NK-92 treated with Interleukin-12 subunit alpha and Interleukin-12 subunit beta, amount 100 ng/mL, for 24 hours (cell line): Measurements from ENCODE around the gene THAP3.

ENCODE experiments used
- DNase-seq: peaks from one replicate; lab custom pipeline; 2025; lab: John Stamatoyannopoulos, UW

The THAP3 gene

DNA sequence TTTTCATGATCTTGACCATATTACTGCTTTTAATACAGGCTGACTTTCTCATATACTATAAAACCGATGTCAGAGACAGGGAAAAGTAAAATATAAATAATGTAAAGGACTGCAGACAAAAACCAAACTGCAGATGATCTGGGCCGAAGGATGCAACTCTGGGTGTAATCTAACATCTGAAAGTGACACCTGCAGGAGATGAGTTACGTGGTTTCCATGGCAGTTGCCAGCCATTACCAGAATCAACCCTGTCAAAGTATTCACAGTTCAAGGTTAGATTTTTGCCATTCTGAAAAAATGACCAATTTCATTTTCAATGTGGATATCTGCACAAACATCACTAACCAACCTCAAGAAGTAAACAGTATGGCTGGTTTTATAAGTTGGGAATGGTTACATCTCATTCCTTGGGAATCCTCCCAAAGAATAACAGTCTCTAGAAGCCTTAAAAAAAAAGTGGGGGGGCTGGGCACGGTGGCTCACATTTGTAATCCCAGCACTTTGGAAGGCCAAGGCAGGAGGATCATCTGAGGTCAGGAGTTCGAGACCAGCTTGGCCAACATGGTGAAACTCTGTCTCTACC is 49.2 kb downstream of the THAP3 start:
- no peak for DNase-seq

DNA sequence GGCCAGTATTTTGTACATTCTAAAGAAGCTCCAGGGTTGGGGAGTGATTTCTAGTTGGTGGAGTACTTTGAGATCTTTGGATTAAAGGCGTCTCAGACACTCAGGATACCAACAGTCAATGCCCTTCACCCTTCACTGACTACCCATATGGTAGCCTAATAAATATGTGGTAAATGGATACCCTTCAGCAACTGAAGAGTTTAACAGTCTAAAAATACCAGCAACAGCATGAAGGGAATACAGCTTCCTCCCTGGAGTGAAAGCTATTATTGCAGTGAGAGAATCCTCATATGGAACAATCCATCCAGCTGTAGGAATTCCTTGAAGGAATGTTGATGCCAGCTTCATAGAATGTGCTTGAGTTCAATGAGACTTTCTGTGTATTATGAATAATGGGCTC is 50.1 kb downstream of the THAP3 start:
- no peak for DNase-seq

DNA sequence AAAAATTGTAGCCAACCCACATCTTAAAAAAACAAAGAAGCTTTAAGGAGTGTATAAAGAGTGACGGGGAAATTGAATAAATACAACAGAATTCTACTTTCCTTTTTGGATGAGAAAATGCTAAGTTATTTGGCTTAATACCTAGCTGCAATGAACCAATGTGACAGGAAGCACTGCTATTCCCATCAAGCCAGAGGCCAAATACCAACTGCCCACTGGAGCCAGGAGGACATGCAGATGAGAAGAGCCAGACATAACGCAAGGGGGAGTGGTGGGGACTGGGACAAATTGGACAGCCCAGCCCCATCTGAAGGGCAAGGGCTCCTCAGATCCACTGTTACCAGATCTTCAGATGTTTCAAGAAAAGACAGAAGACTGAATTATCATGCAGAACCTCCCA is 51.3 kb downstream of the THAP3 start:
- no peak for DNase-seq
